ENCODE measurements around the gene ROM1. TPM values are rescaled to one million over a fixed set of nuclear protein-coding genes. Genes with fewer than 3 reads are reported as not detected.

ROM1 gene, protein sequence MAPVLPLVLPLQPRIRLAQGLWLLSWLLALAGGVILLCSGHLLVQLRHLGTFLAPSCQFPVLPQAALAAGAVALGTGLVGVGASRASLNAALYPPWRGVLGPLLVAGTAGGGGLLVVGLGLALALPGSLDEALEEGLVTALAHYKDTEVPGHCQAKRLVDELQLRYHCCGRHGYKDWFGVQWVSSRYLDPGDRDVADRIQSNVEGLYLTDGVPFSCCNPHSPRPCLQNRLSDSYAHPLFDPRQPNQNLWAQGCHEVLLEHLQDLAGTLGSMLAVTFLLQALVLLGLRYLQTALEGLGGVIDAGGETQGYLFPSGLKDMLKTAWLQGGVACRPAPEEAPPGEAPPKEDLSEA
- 24.8 and 25.3 TPM in 2 replicates for total RNA-seq

DNA sequence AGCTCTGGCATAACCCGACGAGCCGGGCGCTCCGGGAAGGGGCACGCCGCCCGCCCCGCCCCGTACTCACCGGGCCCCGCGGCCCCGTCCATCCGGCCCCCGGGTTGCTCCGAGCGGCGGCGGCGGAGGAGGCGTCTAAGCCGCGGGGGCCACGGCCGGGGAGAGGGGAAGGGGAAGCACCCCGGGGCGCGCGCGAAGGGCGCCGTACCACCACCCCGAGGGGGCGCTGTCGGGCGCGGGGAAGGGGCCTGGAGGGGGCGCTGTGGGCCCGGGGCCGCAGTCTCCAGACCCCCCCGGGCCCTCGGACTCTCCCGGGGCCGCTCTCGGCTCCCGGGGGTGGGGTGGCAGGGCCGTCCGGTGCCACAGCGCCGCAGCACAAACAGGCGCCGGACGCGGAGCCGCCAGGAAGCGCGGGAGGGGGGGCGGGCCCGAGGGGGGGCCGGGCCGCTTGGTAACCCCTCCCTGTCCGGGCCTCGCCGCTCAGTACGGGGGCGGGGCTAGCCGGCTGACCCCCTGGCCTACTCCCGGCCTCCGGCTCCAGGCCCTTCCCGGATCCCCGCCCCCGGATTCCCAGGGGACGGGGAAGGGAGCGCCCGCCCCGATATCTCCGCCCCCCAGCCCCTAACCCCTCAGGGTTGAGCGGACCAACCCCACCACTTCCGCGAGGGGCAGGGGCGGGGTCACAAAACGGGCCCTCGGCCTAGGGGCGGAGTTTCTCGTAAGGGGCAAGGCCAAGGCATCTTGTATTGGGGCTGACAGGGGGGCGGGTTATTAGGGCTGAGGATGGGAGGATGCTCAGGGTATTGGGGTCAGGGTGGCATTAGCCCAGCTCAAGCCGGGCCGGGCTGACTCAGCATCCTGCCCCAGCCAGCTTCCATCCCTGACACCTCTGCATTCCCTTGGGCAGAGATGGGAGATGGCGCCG is at the start of gene ROM1, which contains the start of gene EML3:
Gene ROM1, plus strand, starts transcription at position 892 of the 925 bp plus-strand sequence. Its CDS starts 25 bp downstream, at position 917.
Gene EML3, minus strand, starts transcription at position 410 of the 925 bp plus-strand sequence. Its CDS starts 318 bp downstream, at position 92.

GRCh38 chr11:62573592-62574362 is 39.3 kb upstream of the ROM1 start, which contains the start of gene EEF1G:
Gene EEF1G, minus strand, starts transcription at chr11:62573891. Its CDS starts 49 bp downstream, at chr11:62573842.

GRCh38 chr11:62591448-62592145 is 21.5 kb upstream of the ROM1 start, which contains the start of gene TUT1:
Gene TUT1, minus strand, starts transcription at chr11:62591523. Its CDS starts 38 bp downstream, at chr11:62591485.

GRCh38 chr11:62601372-62602140 is 11.5 kb upstream of the ROM1 start, which contains the start of gene MTA2:
Gene MTA2, minus strand, starts transcription at chr11:62601865. Its CDS starts 415 bp downstream, at chr11:62601450.

GRCh38 chr11:62621567-62622470 is 8.8 kb downstream of the ROM1 start, which contains the start of gene B3GAT3:
Gene B3GAT3, minus strand, starts transcription at chr11:62621986. Its CDS starts 39 bp downstream, at chr11:62621947.

GRCh38 chr11:62645946-62646824 is 33.1 kb downstream of the ROM1 start, which contains the start of gene GANAB:
Gene GANAB, minus strand, starts transcription at chr11:62646613. Its CDS starts 14 bp downstream, at chr11:62646599.

Other genes with a start within 250 kb of the ROM1 start
- gene SCGB1A1, start 194.2 kb upstream of the ROM1 start, total RNA-seq: not detected in 2 replicates
- 438 and 502 TPM in 2 replicates for gene AHNAK, start 66.5 kb upstream of the ROM1 start, total RNA-seq
- 1,923 and 1,968 TPM in 2 replicates for gene EEF1G, start 39.4 kb upstream of the ROM1 start, total RNA-seq
- gene TUT1, start 21.7 kb upstream of the ROM1 start, total RNA-seq: 10.5 and 11.9 TPM in 2 replicates
- 45.8 and 56.8 TPM in 2 replicates for gene MTA2, start 11.4 kb upstream of the ROM1 start, total RNA-seq
- gene EML3, start 482 bp upstream of the ROM1 start, total RNA-seq: 50.7 and 57.5 TPM in 2 replicates
- gene B3GAT3, start 8.7 kb downstream of the ROM1 start, total RNA-seq: 30.9 and 37.1 TPM in 2 replicates
- 322 and 338 TPM in 2 replicates for gene GANAB, start 33.4 kb downstream of the ROM1 start, total RNA-seq
- gene INTS5, start 40.0 kb downstream of the ROM1 start, total RNA-seq: 24.1 and 26.5 TPM in 2 replicates
- 24.8 and 38.0 TPM in 2 replicates for gene C11orf98, start 52.0 kb downstream of the ROM1 start, total RNA-seq
- gene CSKMT, start 52.1 kb downstream of the ROM1 start, total RNA-seq: 2.4 and 3.7 TPM in 2 replicates
- gene UQCC3, start 58.4 kb downstream of the ROM1 start, total RNA-seq: 7.5 and 8.7 TPM in 2 replicates
- gene LBHD1, start 59.0 kb downstream of the ROM1 start, total RNA-seq: 4.2 and 7.4 TPM in 2 replicates
- 115 and 150 TPM in 2 replicates for gene UBXN1, start 65.8 kb downstream of the ROM1 start, total RNA-seq
- gene LRRN4CL, start 76.3 kb downstream of the ROM1 start, total RNA-seq: 8.5 and 15.5 TPM in 2 replicates
- gene BSCL2, start 94.2 kb downstream of the ROM1 start, total RNA-seq: 15.4 and 27.1 TPM in 2 replicates
- not detected in 2 replicates for gene GNG3, start 94.4 kb downstream of the ROM1 start, total RNA-seq
- 18.1 and 23.8 TPM in 2 replicates for gene HNRNPUL2, start 114.2 kb downstream of the ROM1 start, total RNA-seq
- 22.8 and 36.6 TPM in 2 replicates for gene TTC9C, start 115.2 kb downstream of the ROM1 start, total RNA-seq
- 9.4 and 10.8 TPM in 2 replicates for gene ZBTB3, start 140.9 kb downstream of the ROM1 start, total RNA-seq
- 66.3 and 67.2 TPM in 2 replicates for gene POLR2G, start 148.3 kb downstream of the ROM1 start, total RNA-seq
- gene TAF6L, start 158.1 kb downstream of the ROM1 start, total RNA-seq: 11.8 and 13.9 TPM in 2 replicates
- 60.1 and 80.1 TPM in 2 replicates for gene TMEM179B, start 174.1 kb downstream of the ROM1 start, total RNA-seq
- gene TMEM223, start 178.7 kb downstream of the ROM1 start, total RNA-seq: 25.8 and 27.7 TPM in 2 replicates
- gene NXF1, start 192.2 kb downstream of the ROM1 start, total RNA-seq: 33.1 and 35.5 TPM in 2 replicates
- 31.7 and 41.2 TPM in 2 replicates for gene STX5, start 218.8 kb downstream of the ROM1 start, total RNA-seq
- gene TEX54, start 219.6 kb downstream of the ROM1 start, total RNA-seq: not detected in 2 replicates
- 24.5 and 29.2 TPM in 2 replicates for gene WDR74, start 226.3 kb downstream of the ROM1 start, total RNA-seq